Measurements from ENCODE around the gene NOP16. TPM values are rescaled to one million over a fixed set of nuclear protein-coding genes. Genes with fewer than 3 reads are reported as not detected.

Gene NOP16
- total RNA-seq, 4 donors from 2014 or later: 7.5 to 8.4 (median 8.2) TPM

GRCh38 chr5:176384366-176384930, 4.0 kb downstream of the NOP16 start:
- Histone ChIP-seq H3K9me3 (no peaks in the 10 kb centered on the region), H3K36me3 (peaks cover 0 to 45% (median 0%) of the 10 kb centered on the region in 3 donors), H3K27me3 (no peaks in the 10 kb centered on the region), H3K4me1 (peaks cover 0 to 16% (median 5%) of the 10 kb centered on the region in 4 donors), H3K27ac (no peak overlapping the region), H3K4me3 (no peak overlapping the region)
- TF ChIP-seq POLR2A (IDR thresholded peaks at IDR 0.05) (no peak), CTCF (IDR thresholded peaks at IDR 0.05) (no peak)
- peak in 1 of 3 donors; percentile 19 for DNase-seq

GRCh38 chr5:176383961-176384360, 4.4 kb downstream of the NOP16 start:
- H3K36me3 ChIP-seq: peaks cover 0 to 45% (median 0%) of the 10 kb centered on the region in 3 donors
- TF ChIP-seq CTCF (IDR thresholded peaks at IDR 0.05): no peak
- TF ChIP-seq POLR2A (IDR thresholded peaks at IDR 0.05): no peak

GRCh38 chr5:176383248-176383905, 5.0 kb downstream of the NOP16 start:
- no peak overlapping the region for H3K4me3 ChIP-seq
- peaks cover 0 to 45% (median 0%) of the 10 kb centered on the region in 3 donors for H3K36me3 ChIP-seq
- no peaks in the 10 kb centered on the region for H3K9me3 ChIP-seq
- no peaks in the 10 kb centered on the region for H3K27me3 ChIP-seq
- no peak overlapping the region for H3K27ac ChIP-seq
- DNase-seq: peak in 1 of 3 donors; percentile 18
- TF ChIP-seq CTCF (IDR thresholded peaks at IDR 0.05) (no peak), POLR2A (IDR thresholded peaks at IDR 0.05) (no peak)
- H3K4me1 ChIP-seq: peaks cover 0 to 16% (median 4%) of the 10 kb centered on the region in 4 donors

More at GRCh38 chr5:176383961-176384360, 4.4 kb downstream of the NOP16 start:
- H3K4me3 ChIP-seq: no peak overlapping the region
- H3K27me3 ChIP-seq: no peaks in the 10 kb centered on the region
- no peaks in the 10 kb centered on the region for H3K9me3 ChIP-seq
- peak in 1 of 3 donors; percentile 16 for DNase-seq
- H3K27ac ChIP-seq: no peak overlapping the region
- peaks cover 0 to 16% (median 4%) of the 10 kb centered on the region in 4 donors for H3K4me1 ChIP-seq

- no peaks in the 10 kb centered on the region for H3K9me3 ChIP-seq
- H3K4me3 ChIP-seq: no peak overlapping the region
- H3K27me3 ChIP-seq: no peaks in the 10 kb centered on the region
- peaks cover 0 to 45% (median 0%) of the 10 kb centered on the region in 3 donors for H3K36me3 ChIP-seq
- DNase-seq: peak in 1 of 3 donors; percentile 7
- no peak overlapping the region for H3K27ac ChIP-seq
- TF ChIP-seq POLR2A (IDR thresholded peaks at IDR 0.05): no peak
- no peak for TF ChIP-seq CTCF (IDR thresholded peaks at IDR 0.05)
- H3K4me1 ChIP-seq: peaks cover 0 to 15% (median 4%) of the 10 kb centered on the region in 4 donors
Observed at GRCh38 chr5:176382721-176383120, 5.7 kb downstream of the NOP16 start.

GRCh38 chr5:176381979-176382378, 6.4 kb downstream of the NOP16 start:
- Histone ChIP-seq H3K36me3 (peaks cover 0 to 45% (median 0%) of the 10 kb centered on the region in 3 donors), H3K4me3 (no peak overlapping the region), H3K9me3 (no peaks in the 10 kb centered on the region), H3K27ac (peak overlapping the region in 1 of 4 donors; percentile 6), H3K4me1 (peaks cover 0 to 8% (median under 1%) of the 10 kb centered on the region in 4 donors), H3K27me3 (no peaks in the 10 kb centered on the region)
- DNase-seq: no peak
- TF ChIP-seq CTCF (IDR thresholded peaks at IDR 0.05) (no peak), POLR2A (IDR thresholded peaks at IDR 0.05) (no peak)

All from Peyer's patch (tissue), 4 donors.